ENCODE results near the gene RAD9A. TPM values are rescaled to one million over a fixed set of nuclear protein-coding genes. Genes with fewer than 3 reads are reported as not detected.

The RAD9A gene
- total RNA-seq, 1 donor from 2014 or later: 11.8 TPM

- FAIRE-seq (no peak), DNase-seq (ENCODE audit: low spot score in 2 of 2) (peak; percentile 60 to 78)
Observed at GRCh38 chr11:67373648-67374570, 17.9 kb upstream of the RAD9A start.

- DNase-seq (ENCODE audit: low spot score in 2 of 2) (no peak), FAIRE-seq (no peak)
Observed at GRCh38 chr11:67374571-67375281, 17.1 kb upstream of the RAD9A start.

- DNase-seq (ENCODE audit: low spot score in 2 of 2) (no peak), FAIRE-seq (no peak)
Observed at GRCh38 chr11:67375320-67376055, 16.3 kb upstream of the RAD9A start.

- DNase-seq (ENCODE audit: low spot score in 2 of 2) (no peak), FAIRE-seq (no peak)
Observed at GRCh38 chr11:67376063-67376820, 15.5 kb upstream of the RAD9A start.

GRCh38 chr11:67376873-67377808 is 14.6 kb upstream of the RAD9A start:
- no peak for DNase-seq (ENCODE audit: low spot score in 2 of 2)
- no peak for FAIRE-seq

GRCh38 chr11:67378544-67378943 is 13.2 kb upstream of the RAD9A start:
- no peak for DNase-seq (ENCODE audit: low spot score in 2 of 2)
- FAIRE-seq: no peak

- DNase-seq (ENCODE audit: low spot score in 2 of 2) (no peak), FAIRE-seq (no peak)
Observed at GRCh38 chr11:67379061-67380058, 12.4 kb upstream of the RAD9A start.

GRCh38 chr11:67381244-67381972 is 10.4 kb upstream of the RAD9A start:
- FAIRE-seq: no peak
- no peak for DNase-seq (ENCODE audit: low spot score in 2 of 2)

- DNase-seq (ENCODE audit: low spot score in 2 of 2) (peak; percentile 70 to 85), FAIRE-seq (no peak)
Observed at GRCh38 chr11:67382276-67383136, 9.3 kb upstream of the RAD9A start.

- DNase-seq (ENCODE audit: low spot score in 2 of 2) (no peak), FAIRE-seq (no peak)
Observed at GRCh38 chr11:67384851-67385366, 6.9 kb upstream of the RAD9A start.

GRCh38 chr11:67387069-67387468 is 4.7 kb upstream of the RAD9A start:
- DNase-seq (ENCODE audit: low spot score in 2 of 2) (no peak), FAIRE-seq (no peak)

GRCh38 chr11:67387518-67387917 is 4.3 kb upstream of the RAD9A start:
- FAIRE-seq: no peak

GRCh38 chr11:67389477-67389876 is 2.3 kb upstream of the RAD9A start:
- FAIRE-seq (no peak), DNase-seq (ENCODE audit: low spot score in 2 of 2) (no peak)

More at GRCh38 chr11:67387518-67387917, 4.3 kb upstream of the RAD9A start:
- no peak for DNase-seq (ENCODE audit: low spot score in 2 of 2)

GRCh38 chr11:67390947-67391303 is 861 bp upstream of the RAD9A start:
- DNase-seq (ENCODE audit: low spot score in 2 of 2) (no peak), FAIRE-seq (no peak)

- FAIRE-seq: no peak
- no peak for DNase-seq (ENCODE audit: low spot score in 2 of 2)
Observed at GRCh38 chr11:67392183-67392715, 463 bp downstream of the RAD9A start.

- DNase-seq (ENCODE audit: low spot score in 2 of 2) (no peak), FAIRE-seq (no peak)
Observed at GRCh38 chr11:67393437-67393836, 1.7 kb downstream of the RAD9A start.

All from frontal cortex (tissue), 4 donors.